OCI-LY1 (cell line): ENCODE data around the gene DMRTB1.

ENCODE experiments used
- H2AFZ ChIP-seq: fragments of 200-600 bp; sonication (generic), shearing (Covaris generic); 2 replicates; pipeline ENCODE4 v1.6.0; 2014; ENCODE audit warnings: antibody characterized with exemption, mild to moderate bottlenecking, low read length
- H3F3A ChIP-seq: fragments of 200-600 bp; sonication (generic), shearing (Covaris generic); 2 replicates; pipeline ENCODE4 v1.6.0; 2014; ENCODE audit warnings: mild to moderate bottlenecking, antibody characterized with exemption, low read length, moderate library complexity; ENCODE audit not compliant: insufficient read depth
- H3K27ac ChIP-seq: fragments of 200-600 bp; sonication (generic); 2 replicates; pipeline ENCODE4 v1.5.1; 2014; ENCODE audit warnings: low read length, mixed run types, mild to moderate bottlenecking, low read depth; ENCODE audit not compliant: poor library complexity, severe bottlenecking
- H3K27me3 ChIP-seq: fragments of 200-600 bp; sonication (generic); 2 replicates; pipeline ENCODE4 v1.6.0; 2014; ENCODE audit warnings: antibody characterized with exemption, mild to moderate bottlenecking, low read length, moderate library complexity; ENCODE audit not compliant: insufficient read depth
- H3K36me3 ChIP-seq: fragments of 200-600 bp; sonication (generic); 2 replicates; pipeline ENCODE4 v1.6.1; 2014; ENCODE audit warnings: mild to moderate bottlenecking, antibody characterized with exemption, low read length, moderate library complexity, mixed read lengths; ENCODE audit not compliant: insufficient read depth
- H3K4me1 ChIP-seq: fragments of 200-600 bp; sonication (generic); 2 replicates; pipeline ENCODE4 v1.5.1; 2014; ENCODE audit warnings: mild to moderate bottlenecking, low read length, moderate library complexity; ENCODE audit not compliant: insufficient read depth, severe bottlenecking
- H3K4me2 ChIP-seq: fragments of 200-600 bp; sonication (generic), shearing (Covaris generic); 2 replicates; pipeline ENCODE4 v1.6.1; 2014; ENCODE audit warnings: low read length
- H3K4me3 ChIP-seq: fragments of 200-600 bp; sonication (generic); 2 replicates; pipeline ENCODE4 v1.5.1; 2014; ENCODE audit warnings: low read length, low read depth, mild to moderate bottlenecking, mixed read lengths; ENCODE audit not compliant: poor library complexity, severe bottlenecking
- H3K79me2 ChIP-seq: fragments of 200-600 bp; shearing (Covaris generic); 2 replicates; pipeline ENCODE4 v1.6.1; 2016; ENCODE audit warnings: mixed run types, low read length, mixed read lengths; ENCODE audit not compliant: insufficient read depth
- H3K9ac ChIP-seq: fragments of 200-600 bp; sonication (generic), shearing (Covaris generic); 2 replicates; pipeline ENCODE4 v1.6.1; 2014; ENCODE audit warnings: mild to moderate bottlenecking, low read length, mixed read lengths
- H3K9me2 ChIP-seq: fragments of 200-600 bp; sonication (generic), shearing (Covaris generic); 2 replicates; pipeline ENCODE4 v1.6.1; 2014; ENCODE audit warnings: low read depth, mild to moderate bottlenecking, low read length, mixed read lengths
- H3K9me3 ChIP-seq: fragments of 200-600 bp; shearing (Covaris generic); 2 replicates; pipeline ENCODE4 v1.6.1; 2014; ENCODE audit warnings: low read length, mixed read lengths
- H4K20me1 ChIP-seq: fragments of 200-600 bp; sonication (generic), shearing (Covaris generic); 2 replicates; pipeline ENCODE4 v1.6.0; 2016; ENCODE audit warnings: mild to moderate bottlenecking, low read length; ENCODE audit not compliant: insufficient read depth
- EZH2 ChIP-seq: fragments of 200-600 bp; sonication (generic), shearing (Covaris generic); IDR thresholded peaks from 2 replicates; pipeline ENCODE4 v1.8.0; 2017; ENCODE audit warnings: borderline replicate concordance, mixed run types, mild to moderate bottlenecking, antibody characterized with exemption, low read length, moderate library complexity, mixed read lengths
- TF ChIP-seq, protein P1 (sequence below): fragments of 200-600 bp; sonication (generic), shearing (Covaris generic); IDR thresholded peaks from 2 replicates; pipeline ENCODE4 v1.5.1; 2017; ENCODE audit warnings: mild to moderate bottlenecking, antibody characterized with exemption, low read length, moderate library complexity, mixed read lengths

The DMRTB1 gene

DNA sequence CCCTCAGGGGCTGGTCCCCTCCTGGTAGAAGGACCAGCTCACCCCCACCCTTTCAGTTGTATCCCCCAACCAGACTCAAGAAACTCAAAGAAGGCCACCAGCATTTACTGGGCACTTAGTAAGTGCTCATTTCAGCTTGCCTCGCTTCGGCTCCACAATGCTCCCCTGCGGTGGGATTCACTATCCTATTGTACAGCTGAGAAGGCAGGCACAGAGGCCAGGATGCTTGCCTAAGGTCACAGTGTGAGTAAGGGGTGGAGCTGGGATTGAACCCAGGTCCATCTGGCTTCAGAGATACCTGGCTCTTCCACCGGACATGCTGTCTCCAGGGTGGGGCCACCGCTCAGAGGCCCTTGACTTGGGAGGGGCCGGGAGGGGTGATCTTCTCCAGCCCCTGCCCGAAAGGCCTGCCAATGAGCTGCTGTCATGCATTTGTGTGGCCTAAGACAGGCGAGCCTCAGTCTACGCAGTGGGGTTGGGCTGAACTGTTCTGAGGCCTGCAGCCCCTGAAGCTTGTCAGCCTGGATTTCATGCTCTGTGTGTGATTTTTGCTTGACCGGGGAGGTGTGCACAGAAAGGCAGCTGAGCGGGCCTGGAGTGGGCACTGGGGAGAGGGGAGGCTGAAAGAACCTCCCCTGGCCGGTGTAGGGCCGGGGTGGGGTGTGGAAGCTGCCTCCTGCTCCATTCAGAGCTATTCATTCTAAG lies 48.1 kb downstream of the DMRTB1 start:
- Histone ChIP-seq H3K4me2 (no peak overlapping the region), H2AFZ (no peak overlapping the region), H3K79me2 (no peaks in the 10 kb centered on the region), H4K20me1 (no peaks in the 10 kb centered on the region), H3K36me3 (no peaks in the 10 kb centered on the region), H3K9me2 (no peaks in the 10 kb centered on the region), H3K4me1 (no peaks in the 10 kb centered on the region), H3K9me3 (no peaks in the 10 kb centered on the region), H3K4me3 (no peak overlapping the region), H3F3A (no peaks in the 10 kb centered on the region), H3K9ac (no peak overlapping the region), H3K27ac (no peak overlapping the region), H3K27me3 (peaks cover 4% of the 10 kb centered on the region; the same call in 1 of the 2 replicates)
- TF ChIP-seq EZH2, result no peak
- TF ChIP-seq, protein P1, sequence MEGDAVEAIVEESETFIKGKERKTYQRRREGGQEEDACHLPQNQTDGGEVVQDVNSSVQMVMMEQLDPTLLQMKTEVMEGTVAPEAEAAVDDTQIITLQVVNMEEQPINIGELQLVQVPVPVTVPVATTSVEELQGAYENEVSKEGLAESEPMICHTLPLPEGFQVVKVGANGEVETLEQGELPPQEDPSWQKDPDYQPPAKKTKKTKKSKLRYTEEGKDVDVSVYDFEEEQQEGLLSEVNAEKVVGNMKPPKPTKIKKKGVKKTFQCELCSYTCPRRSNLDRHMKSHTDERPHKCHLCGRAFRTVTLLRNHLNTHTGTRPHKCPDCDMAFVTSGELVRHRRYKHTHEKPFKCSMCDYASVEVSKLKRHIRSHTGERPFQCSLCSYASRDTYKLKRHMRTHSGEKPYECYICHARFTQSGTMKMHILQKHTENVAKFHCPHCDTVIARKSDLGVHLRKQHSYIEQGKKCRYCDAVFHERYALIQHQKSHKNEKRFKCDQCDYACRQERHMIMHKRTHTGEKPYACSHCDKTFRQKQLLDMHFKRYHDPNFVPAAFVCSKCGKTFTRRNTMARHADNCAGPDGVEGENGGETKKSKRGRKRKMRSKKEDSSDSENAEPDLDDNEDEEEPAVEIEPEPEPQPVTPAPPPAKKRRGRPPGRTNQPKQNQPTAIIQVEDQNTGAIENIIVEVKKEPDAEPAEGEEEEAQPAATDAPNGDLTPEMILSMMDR, result no peak

DNA sequence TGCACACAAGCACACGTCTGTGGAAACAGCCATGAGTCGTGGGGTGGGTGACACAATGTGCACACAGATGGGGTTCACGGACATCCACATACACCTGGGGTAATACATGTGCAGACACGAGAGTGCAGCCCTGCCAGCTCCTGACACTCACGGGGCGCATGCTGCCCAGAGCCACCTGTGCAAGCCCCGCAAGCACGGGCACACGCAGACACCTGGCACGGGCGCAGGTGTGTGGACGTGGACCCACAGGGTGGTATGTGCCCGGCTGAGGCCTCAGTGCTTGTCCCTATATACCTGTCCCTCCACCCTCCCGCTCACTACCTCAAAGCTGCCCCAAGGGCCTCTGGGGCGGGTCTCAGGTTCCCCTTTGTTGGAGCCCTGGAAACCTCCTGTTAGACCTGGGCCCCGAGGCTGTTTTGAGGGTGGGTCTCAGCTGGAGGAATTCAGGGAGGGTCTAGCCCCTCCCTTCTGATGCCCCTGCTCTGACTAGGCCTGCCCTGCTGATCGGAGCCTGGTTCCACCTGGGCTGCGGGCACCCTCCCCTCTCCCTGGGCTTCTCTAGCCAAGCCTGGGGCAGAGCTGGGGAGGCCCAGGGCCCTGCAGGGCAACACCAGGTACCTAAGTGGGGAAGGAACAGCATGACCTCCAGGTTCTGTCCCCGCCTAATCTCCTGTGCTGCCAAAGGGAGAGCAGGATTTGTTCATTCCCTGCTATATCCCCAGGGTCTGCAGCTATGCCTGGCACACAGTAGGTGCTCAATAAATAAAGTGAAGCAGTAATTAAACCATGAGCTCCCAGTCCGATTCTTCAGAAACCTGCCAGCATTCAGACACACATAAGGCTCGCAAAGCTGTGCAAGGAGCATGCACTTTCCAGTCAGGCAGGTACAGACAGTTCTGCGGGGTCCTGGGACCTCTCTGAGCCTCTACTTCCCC lies 49.1 kb downstream of the DMRTB1 start:
- Histone ChIP-seq H3K4me3 (no peak overlapping the region), H3K27me3 (peaks cover 7% of the 10 kb centered on the region; the same call in 1 of the 2 replicates), H4K20me1 (no peaks in the 10 kb centered on the region), H3K4me1 (no peaks in the 10 kb centered on the region), H3K9ac (no peak overlapping the region), H3K36me3 (no peaks in the 10 kb centered on the region), H3K9me2 (no peaks in the 10 kb centered on the region), H3K79me2 (no peaks in the 10 kb centered on the region), H3F3A (no peaks in the 10 kb centered on the region), H3K27ac (no peak overlapping the region), H3K9me3 (no peaks in the 10 kb centered on the region), H2AFZ (no peak overlapping the region), H3K4me2 (no peak overlapping the region)
- TF ChIP-seq EZH2, result no peak
- TF ChIP-seq, protein P1, result no peak

DNA sequence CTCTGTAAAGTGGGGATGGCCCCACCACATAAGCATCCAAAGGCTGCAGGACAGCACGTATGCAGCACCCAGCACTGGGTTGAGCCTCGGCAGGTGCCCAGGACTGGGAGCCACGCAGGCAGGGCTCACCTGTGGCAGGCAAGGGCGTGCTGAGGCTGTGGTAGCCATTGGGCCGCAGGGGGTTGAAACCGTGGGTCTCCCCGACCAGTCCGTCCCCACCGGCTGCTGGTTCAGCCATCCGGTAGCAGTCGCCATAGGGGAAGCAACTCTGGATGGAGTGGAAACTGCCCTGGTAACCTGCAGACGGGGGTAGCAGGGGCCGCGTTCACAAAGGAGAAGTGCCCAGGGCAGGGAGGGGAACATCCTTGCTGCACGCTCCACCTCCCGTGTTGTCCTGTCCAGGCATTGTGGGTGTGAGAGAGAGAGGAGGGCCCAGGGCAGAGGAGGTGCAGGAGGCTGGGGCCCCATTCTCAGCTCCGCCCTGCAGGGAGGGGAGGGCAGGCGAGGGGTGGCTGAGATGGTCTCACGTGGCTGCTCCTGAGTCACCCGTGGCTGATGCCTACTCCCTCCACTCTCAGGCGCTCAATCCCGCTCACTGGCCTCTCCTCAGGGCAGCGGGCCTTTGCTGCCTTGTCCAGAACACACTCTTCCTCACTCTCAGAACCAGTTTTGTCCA lies 49.9 kb downstream of the DMRTB1 start:
- Histone ChIP-seq H3K4me2 (no peak overlapping the region), H4K20me1 (no peaks in the 10 kb centered on the region), H3K36me3 (no peaks in the 10 kb centered on the region), H3K4me1 (no peaks in the 10 kb centered on the region), H3F3A (no peaks in the 10 kb centered on the region), H3K9me3 (no peaks in the 10 kb centered on the region), H3K4me3 (no peak overlapping the region), H3K27me3 (peaks cover 13% of the 10 kb centered on the region), H3K9ac (no peak overlapping the region), H2AFZ (no peak overlapping the region), H3K79me2 (no peaks in the 10 kb centered on the region), H3K9me2 (no peaks in the 10 kb centered on the region), H3K27ac (no peak overlapping the region)
- TF ChIP-seq, protein P1, result no peak
- TF ChIP-seq EZH2, result no peak
